ENCODE data around the gene PYY.
"Not testable (repeated sequence)": the region's sequence is repeated elsewhere in the genome, so short reads cannot be mapped to it uniquely, and the experiment has no call there.

Gene PYY

DNA sequence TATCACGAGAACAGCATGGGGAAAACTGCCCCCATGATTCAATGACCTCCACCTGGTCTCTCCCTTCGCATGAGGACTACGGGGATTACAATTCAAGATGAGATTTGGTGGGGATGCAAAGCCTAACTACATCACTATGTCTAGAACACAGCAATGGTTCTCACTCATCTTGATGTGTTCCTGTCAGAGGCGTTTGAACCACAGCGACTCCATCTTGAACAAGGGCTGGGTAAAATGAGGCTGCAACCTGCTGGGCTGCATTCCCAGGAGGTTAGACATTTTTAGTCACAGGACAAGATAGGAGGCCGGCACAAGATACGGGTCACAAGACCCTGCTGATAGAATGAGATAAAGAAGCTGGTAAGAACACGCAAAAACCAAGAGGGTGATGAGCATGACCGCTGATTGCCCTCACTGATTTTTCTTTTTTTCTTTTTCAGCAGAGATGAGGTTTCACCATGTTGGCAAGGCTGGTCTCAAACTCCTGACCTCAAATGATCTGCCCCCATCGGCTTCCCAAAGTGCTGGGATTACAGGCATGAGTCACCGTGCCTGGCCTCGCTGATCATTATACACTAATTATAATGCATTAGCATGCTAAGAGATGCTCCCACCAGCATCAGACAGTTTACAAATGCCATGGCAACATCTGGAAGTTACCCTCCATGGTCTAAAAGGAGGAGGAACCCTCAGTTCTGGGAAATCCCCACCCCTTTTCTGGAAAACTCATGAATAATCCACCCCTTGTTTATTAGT is 8.5 kb downstream of the PYY start:
- DNase-seq (ENCODE audit: low spot score) = no peak

- DNase-seq (ENCODE audit: low spot score) = no peak
Observed at GRCh38 chr17:43942051-43942685, 11.6 kb downstream of the PYY start, which contains the start of gene PPY. TSS of gene PPY (minus strand) at chr17:43942476. CDS start at chr17:43941654, 822 bp downstream.

GRCh38 chr17:43940630-43941029 is 13.1 kb downstream of the PYY start:
- DNase-seq (ENCODE audit: low spot score) = no peak

DNA sequence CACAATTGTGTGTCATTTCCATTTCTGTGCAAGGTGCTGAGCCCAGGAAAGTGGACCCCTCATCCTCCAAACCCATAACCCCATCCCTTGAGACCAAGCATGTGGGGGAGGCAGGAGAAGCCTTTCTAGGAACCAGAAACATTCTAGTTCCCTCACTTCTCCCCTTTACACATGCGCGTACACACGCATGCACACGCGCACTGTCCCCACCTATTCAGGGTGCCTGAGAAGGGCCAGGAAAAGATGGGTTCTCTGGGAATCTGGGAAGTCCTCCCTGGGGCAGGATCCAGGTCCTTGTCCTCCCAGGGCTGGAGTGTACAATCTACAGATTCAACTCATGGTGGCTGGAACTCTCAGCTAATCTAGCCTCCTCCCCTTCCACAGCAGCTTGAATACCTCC is 13.9 kb downstream of the PYY start:
- no peak for DNase-seq (ENCODE audit: low spot score)

DNA sequence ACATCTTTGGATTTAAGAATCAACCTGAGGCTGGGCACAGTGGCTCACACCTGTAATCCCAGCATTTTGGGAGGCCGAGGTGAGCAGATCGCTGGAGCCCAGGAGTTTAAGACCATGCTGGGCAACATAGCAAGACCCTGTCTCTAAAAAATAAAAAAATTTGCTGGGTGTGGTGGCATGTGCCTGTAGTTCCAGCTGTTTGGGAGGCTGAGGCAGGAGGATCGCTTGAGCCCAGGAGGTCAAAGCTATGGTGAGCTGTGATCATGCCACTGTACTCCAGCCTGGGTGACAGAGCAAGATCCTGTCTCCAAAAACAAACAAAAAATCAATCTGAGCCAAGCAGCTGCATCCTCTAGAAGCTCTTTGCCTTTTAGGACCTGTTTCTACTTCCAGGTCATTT is 14.3 kb downstream of the PYY start:
- DNase-seq (ENCODE audit: low spot score) = not testable (repeated sequence)

GRCh38 chr17:43938838-43939182 is 14.9 kb downstream of the PYY start:
- no peak for DNase-seq (ENCODE audit: low spot score)

DNA sequence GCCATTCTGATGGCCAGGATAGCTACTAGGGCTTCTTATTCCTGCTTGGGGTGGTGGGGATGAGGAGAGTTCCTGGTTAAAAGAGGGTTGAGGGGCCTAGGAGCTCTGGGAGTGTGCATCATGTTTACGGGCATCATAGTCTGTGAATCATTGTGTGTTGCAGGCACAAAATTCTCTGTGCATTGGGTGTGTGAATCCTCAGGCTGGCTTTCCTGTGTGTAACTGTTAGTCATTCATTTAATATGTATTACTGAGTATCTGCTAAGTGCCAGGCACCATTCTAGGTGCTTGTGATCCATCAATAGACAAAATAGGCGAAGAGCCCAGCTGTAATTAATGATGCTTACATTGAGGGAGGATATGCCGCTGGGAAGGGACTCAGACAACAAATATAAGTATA is 17.3 kb downstream of the PYY start:
- no peak for DNase-seq (ENCODE audit: low spot score)

DNA sequence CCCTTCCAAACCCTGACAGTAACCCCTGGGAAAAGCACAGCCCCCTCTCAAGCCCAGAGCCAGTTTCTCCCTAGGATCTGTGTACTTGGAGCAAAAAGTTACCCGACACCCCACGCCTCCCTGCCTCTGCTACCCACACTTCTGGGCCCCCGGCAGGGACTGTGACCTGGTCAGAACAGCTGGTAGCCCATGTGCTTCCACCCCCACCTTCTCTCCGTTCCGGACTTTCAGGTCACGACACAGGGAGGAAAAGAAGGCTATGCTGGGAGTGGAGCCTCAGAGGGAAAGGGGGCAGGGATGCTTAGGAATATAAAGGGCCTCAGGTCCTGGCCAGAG is 17.8 kb downstream of the PYY start:
- no peak for DNase-seq (ENCODE audit: low spot score)

GRCh38 chr17:43935204-43935925 is 18.4 kb downstream of the PYY start:
- DNase-seq (ENCODE audit: low spot score) = no peak

DNA sequence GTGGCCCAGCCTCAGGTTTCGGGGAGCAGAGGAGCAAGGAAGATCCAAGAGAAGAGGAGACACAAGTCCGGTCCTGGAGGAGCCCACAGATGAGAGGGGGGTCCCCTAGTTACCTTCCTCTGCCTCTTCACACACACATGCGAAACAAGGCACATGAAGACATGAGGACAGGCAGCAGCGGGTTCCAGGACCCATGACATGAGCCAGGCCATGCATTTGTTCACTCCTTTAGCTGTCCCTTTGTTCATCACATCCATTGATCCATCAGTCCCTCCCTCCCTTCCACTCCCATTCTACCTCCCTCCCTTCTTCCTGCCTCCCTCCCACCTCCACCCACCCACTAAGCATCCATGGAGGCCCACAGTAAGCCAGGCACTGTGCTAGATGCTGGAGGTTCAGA is 20.8 kb downstream of the PYY start:
- DNase-seq (ENCODE audit: low spot score) = no peak

GRCh38 chr17:43932357-43932756 is 21.4 kb downstream of the PYY start:
- no peak for DNase-seq (ENCODE audit: low spot score)

GRCh38 chr17:43931062-43931571 is 22.6 kb downstream of the PYY start:
- DNase-seq (ENCODE audit: low spot score) = no peak

DNA sequence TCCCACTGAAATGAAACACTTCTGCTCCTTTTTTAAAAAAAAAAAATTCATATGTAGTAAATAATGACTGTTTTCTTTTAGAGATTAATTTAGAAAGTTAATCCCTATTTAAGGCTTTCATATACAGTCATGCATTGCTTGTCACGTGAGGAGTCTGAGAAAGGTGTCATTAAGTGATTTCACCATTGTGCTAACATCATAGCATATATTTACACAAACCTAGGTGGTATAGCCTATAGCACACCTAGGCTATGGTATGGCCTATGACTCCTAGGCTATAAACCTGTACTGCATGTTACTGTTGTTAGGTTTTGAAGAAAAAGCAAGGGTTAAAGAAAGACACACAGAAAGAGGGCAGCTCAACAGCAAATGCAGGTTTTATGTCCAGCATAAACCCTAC is 25.1 kb downstream of the PYY start:
- no peak for DNase-seq (ENCODE audit: low spot score)

DNA sequence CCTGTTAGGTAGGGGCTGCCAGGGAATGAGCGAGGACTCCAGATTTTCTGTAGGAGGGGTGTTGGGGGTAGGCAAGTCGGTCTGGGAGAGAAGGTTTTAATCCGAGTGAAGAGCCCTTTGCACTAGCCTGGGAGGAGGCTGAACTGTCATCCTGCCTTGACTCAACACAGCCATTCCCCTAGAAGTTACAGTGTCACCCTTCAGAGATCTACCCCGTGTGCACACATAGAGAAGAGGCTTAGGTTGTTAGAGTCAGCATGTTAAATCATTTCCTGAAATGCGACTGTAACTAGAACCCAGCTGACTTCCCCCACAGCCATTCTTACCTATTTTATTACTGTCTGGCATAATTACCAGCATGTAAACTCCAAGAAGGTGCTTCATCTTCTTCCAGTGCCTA is 25.8 kb downstream of the PYY start:
- peak; percentile 36 for DNase-seq (ENCODE audit: low spot score)

DNA sequence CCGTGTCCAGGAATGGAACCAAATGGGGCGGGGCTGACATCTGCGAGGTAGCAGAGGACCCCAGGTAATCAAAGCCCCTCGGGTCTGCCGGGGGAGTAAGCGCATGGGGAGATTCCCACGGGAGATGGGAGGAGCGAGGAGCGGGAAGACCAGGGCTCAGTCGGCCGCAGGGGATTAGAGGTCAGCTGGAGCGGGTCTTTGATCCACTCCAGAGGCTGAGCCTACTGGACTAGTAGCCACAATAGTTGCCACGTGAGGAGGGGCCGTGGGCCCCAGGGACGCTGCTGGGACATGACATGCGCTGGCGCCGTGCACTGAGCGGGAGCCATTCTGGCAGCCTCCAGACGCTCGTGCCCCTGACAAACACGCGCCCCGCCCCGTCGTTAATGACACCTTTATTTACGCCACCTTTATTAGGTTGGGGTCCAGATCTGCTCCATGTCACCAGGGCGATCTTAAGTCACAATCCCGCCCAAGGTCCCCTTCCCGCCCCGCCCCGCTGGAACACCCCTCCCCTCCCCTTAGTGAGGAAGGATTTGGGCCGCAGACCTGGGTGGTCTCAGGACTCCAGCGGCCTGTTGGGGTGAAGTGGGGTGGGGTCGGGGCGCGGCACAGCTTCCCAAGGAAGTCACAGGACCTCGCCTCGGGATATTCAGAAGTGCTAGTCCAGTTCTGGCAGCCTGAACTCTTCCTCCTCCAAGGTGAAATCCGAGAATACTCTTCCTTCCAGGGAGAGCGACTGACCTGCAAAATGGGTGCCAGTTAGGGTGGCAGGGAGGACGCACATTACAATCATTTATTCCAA is 26.5 kb downstream of the PYY start:
- DNase-seq (ENCODE audit: low spot score) = no peak

GRCh38 chr17:43924558-43924957 is 29.2 kb downstream of the PYY start:
- peak; percentile 49 for DNase-seq (ENCODE audit: low spot score)

- no peak for DNase-seq (ENCODE audit: low spot score)
Observed at GRCh38 chr17:43920500-43921095, 33.1 kb downstream of the PYY start.

- DNase-seq (ENCODE audit: low spot score) = no peak
Observed at GRCh38 chr17:43918026-43918389, 35.7 kb downstream of the PYY start.

GRCh38 chr17:43917348-43918025 is 36.3 kb downstream of the PYY start:
- peak; percentile 36 for DNase-seq (ENCODE audit: low spot score)

DNA sequence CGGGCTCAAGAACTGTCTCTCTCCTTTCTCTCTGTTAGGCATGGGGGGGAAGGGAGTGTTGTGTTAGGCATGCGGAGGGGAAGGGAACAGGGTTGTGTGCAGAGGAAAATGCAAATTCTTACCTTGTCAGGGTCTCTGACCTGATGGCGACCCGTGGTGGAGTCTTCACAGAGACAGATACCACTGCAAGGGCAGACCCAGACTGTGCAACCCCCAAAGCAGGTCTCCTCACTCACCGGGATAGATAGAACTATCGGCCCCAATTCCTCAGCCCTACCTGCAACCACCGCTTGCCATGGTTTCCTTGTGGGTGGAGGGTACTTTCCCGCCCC is 36.8 kb downstream of the PYY start:
- no peak for DNase-seq (ENCODE audit: low spot score)

GRCh38 chr17:43916385-43916784 is 37.4 kb downstream of the PYY start:
- no peak for DNase-seq (ENCODE audit: low spot score)

- no peak for DNase-seq (ENCODE audit: low spot score)
Observed at GRCh38 chr17:43915559-43915958, 38.2 kb downstream of the PYY start.

All from activated CD4-positive, alpha-beta T cell treated with anti-CD3 and anti-CD28 coated beads, Interleukin-2, Interleukin-4, amounts not matched to agents 100 ng/mL and 50 ng/mL, durations not matched to agents 16 hours and 8 hours (primary cell).